GM18873 (cell line): ENCODE data around the gene PUDP.
"Not testable (repeated sequence)": the region's sequence is repeated elsewhere in the genome, so short reads cannot be mapped to it uniquely, and the experiment has no call there.

ENCODE experiments used
- ATAC-seq: cut with Tn5 transposase; IDR thresholded peaks from one replicate; pipeline ENCODE4 v1.9.1; 2021; ENCODE audit warnings: mild to moderate bottlenecking, moderate library complexity, moderate number of reproducible peaks; ENCODE audit not compliant: unreplicated experiment, low FRiP score

Gene PUDP

DNA sequence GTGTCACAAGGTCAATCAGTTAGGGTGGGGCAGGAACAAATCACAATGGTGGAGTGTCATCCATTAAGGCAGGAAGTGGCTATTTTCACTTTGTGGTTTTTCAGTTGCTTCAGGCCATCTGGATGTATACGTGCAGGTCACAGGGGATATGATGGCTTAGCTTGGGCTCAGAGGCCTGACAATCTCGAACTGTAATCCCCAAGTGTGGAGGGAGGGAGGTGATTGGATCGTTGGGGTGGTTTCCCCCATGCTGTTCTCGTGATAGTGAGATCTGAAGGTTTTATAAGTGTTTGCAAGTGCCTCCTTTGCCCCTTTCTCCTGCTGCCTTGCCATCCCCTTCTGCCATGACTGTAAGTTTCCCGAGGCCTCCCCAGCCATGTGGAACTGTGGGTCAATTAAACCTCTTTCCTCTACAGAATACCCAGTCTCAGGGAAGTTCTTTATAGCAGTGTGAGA lies 37.1 kb downstream of the PUDP start:
- ATAC-seq = peak; percentile 52

DNA sequence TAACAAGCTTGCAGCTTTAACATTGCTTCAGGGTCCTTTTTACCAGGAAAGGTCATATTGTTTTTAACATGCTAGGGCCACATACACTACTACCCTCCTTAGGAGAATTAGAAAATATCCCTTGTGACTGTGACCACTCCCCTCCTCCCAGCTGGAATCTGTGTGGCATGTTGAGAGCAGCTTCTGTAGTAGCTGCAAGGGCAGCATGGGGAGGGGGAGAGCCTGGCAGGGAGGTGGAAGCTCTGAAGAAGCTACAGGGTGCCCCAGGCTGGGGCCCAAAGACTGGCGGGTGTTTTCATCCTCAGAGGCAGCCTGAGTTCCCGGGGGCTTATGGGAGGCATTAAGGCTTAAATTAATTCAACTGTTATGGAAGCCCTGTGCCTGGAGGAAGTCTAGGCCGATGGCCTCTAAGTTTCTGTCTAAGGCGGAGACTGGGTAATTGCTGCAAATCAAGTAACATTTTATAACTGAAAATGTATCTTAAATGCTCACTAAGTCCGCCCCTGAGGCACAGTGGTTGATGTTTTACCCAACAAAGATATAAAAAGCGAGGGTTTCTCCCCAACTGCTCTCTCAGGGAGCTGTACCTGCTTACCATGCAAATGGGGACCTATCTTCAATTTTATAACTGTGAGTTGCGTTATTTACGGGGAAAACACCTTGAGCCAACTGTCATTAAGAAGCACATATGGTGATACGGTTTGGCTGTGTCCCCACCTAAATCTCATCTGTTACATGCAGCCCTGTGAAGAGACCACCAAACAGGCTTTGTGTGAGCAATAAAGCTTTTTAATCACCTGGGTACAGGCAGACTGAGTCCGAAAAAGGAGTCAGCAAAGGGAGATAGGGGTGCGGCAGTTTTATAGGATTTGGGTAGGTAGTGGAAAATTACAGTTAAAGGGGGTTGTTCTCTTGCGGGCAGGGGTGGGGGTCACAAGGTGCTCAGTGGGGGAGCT lies 37.8 kb downstream of the PUDP start:
- ATAC-seq = peak; percentile 72

DNA sequence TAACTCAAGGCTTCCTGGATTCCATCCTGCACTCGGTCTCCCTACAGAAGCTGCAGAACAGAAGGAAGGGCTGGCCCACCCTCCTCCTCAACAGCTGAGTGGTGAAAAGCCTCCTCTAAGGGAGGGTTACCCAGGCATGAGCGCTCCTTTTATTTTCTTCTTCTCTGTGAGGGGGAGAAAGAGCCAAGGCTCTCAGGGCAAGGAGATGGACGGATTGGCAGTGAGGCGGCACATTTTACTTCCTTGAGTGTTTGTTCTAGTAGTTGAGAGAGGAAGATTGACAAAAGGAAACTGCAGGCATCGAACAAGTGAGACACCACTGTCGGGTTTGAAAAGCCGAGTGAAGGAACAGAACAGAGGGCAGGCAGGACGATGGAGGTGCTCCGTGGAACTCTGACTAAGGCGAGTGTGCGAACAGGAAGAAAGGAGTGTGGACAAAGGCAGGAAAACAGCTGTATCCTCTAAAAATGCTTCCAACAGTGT lies 38.9 kb downstream of the PUDP start:
- no peak for ATAC-seq

DNA sequence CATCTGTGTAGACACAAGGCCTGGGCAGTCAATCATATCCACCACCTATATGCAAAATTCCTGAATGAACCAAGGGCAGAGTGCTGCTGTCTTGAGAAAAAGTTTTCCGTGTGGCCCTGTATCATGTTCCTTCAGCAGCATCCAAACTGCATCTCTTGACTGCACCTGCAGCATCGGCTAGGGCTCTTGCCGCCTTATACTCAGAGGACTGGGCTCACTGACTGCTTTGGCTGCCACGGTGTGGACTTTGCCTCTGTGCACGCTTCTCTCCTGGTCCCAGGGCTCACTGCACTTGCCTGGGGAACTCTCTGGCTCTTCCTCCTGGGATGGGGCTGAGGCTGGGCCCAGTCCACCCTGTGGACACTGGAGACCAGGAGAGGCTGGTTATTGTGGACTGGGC lies 39.9 kb downstream of the PUDP start:
- no peak for ATAC-seq

DNA sequence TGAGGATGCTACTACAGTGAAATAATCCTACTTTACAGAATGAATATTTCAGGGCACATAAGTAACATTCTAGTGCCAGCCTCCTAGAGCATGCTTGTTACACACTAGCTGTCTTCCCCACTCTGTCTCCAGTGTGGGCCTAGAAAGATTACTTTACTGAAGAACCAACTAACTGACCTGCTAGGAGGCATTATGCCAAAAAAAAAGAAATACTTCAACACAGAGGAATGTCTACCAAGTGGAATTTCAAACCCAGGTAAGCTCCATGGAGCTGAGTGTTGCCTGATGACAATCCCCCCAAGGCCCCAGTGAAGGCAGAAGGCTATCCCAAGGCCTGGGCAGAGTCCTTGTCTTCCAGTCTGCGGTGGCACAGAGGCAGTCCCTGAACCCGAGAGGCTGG lies 41.3 kb downstream of the PUDP start:
- ATAC-seq = no peak

DNA sequence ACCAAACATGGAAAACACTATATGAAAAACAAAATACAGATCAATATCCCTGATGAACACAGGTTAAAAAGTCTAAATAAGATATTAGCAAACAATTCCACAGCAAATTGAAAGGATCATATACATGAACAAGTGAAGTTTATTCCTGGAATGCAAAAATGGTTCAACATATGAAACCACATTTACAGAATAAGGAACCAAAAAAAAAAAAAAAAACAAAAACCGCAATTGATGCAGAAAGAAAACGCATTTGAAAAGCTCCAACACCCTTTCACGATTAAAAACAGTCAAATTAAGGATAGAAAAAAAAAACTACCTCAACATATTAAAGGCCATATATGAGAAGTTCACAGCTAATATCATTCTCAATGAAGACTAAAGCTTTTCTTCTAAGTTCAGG lies 45.8 kb downstream of the PUDP start:
- no peak for ATAC-seq

GRCh38 chrX:7100022-7100421 lies 47.9 kb downstream of the PUDP start:
- no peak for ATAC-seq

- ATAC-seq = not testable (repeated sequence)
Observed at GRCh38 chrX:7095657-7096056, 52.3 kb downstream of the PUDP start.

DNA sequence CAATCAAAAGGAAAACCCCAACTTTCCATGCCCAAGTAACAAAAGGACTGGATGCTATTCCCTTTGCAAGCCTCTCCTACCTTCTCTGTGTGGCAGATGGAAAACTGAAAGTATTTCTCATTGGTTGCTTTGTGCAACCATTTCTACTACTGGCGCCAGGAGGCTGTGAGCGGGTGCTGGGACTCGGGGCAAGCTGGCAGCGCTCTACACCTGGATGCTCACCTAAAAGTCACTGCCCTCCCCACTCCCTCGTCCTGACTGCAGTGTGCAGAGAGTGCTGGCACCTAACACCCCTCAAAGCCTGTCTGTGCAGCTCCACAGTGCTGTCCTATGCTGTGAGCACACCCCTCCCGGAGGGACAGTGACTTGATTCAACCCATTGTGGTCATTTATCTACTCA lies 54.6 kb downstream of the PUDP start:
- ATAC-seq = no peak

DNA sequence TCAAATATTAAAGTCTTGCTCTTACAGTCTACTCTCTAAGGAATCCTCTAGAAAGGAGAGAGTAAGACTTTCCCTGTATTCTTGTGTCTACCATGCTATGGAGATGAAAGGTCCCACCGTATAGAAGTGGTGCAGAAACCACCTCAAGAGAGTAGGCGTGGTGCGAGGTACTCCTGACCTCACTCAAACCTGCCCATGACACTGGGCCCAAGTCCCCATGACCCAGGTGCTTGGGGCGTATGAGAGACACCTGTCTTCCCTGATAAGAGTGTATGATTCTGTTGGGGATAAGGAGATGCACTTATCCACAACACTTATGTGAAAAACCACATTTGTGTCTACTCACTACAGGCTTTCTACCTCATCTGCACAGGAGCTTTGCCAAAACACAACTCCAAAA lies 55.4 kb downstream of the PUDP start:
- ATAC-seq = no peak

- no peak for ATAC-seq
Observed at GRCh38 chrX:7091923-7092322, 56.0 kb downstream of the PUDP start.

GRCh38 chrX:7090641-7091040 lies 57.3 kb downstream of the PUDP start:
- no peak for ATAC-seq

GRCh38 chrX:7088968-7089615 lies 58.9 kb downstream of the PUDP start:
- peak; percentile 35 for ATAC-seq

DNA sequence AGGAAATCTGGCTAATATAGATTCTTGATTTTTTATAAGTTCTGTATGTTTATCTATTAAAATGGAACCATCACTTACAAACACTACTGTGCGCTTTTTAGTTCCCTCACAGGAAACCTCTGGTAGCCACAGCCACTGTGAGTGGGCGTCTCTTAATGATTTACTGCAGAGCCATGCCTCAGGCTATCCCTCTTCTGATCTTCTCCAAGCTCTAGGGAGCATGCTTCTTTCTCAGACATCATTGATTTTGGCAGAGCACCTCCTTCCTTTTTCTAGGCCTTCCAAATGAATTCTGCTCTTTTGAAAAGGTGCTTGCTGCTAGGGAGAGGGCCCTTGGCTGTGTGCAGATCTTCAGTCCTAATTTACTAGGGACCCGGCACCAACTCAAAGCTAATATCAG lies 61.6 kb downstream of the PUDP start:
- peak; percentile 37 for ATAC-seq

DNA sequence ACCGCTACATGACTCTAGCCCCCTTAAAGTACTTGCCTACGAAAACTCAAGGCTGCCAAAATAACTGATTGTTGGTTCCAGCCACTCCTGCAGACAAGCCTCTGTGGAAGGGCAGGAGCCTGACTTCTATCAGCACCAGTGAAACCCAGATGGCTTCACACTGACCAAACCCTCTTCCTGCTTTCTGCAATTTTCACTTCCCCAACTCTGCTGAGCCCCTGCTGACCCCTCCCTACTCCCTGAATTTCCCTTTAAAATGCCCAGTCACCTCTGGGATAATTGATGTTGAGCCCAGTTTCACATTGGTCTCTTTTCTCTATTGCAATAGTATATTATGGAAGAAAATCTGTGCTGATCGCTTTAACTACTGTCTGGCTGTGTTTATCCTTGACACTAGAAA lies 62.1 kb downstream of the PUDP start:
- ATAC-seq = no peak

DNA sequence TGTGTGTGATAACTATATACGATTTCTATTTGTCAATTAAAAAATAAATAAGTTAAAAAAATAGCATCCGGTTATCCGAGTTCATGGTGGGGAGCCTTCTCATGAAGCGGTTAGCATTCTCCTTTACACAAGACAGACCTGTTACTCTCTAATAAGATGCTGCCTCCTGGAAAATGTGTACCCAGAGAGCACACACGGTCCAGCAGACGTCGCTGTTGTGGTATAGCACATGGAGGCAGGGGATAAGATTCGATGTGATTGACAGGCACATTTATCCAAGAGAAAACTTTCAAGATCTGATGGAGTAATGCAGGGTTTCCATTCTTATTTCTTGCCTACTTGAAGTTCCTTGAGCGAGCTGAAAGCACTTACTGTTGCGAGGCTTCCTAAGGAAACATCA lies 63.1 kb downstream of the PUDP start:
- ATAC-seq = no peak

- ATAC-seq = peak; percentile 87
Observed at GRCh38 chrX:7083468-7084396, 64.2 kb downstream of the PUDP start.

GRCh38 chrX:7083021-7083420 lies 64.9 kb downstream of the PUDP start:
- ATAC-seq = no peak

DNA sequence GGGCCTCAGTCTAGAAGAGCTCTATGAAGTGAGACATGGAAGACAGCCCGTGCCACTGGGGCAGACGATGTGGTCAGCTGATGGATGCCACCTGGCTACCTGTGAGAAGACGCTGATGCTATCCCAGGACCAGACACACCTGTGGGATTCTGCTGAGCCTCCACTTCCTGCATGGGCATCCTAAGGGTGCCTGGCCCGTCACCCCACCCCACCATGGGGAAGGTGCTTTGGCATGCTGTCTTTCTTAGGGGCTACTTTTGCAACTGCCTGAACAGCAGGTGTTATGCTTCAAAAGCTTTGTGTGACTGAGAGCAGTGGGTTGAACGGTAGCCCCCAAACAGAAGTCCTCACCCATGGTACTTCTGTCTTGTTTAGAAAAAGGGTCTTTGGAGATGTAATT lies 65.4 kb downstream of the PUDP start:
- ATAC-seq = no peak
